Neuron (in vitro differentiated cells): ENCODE data around the gene ENSA.
"Not testable (repeated sequence)": the region's sequence is repeated elsewhere in the genome, so short reads cannot be mapped to it uniquely, and the experiment has no call there.

Source experiments
- H2AFZ ChIP-seq: one replicate; pipeline ENCODE4 v1.6.1; 2013; ENCODE audit warnings: low read depth, mild to moderate bottlenecking, inconsistent platforms, low read length, moderate library complexity
- H3K27me3 ChIP-seq: one replicate; pipeline ENCODE4 v1.6.1; 2013; ENCODE audit warnings: low read length; ENCODE audit not compliant: insufficient read depth
- H3K36me3 ChIP-seq: one replicate; pipeline ENCODE4 v1.6.1; 2013; ENCODE audit warnings: low read length; ENCODE audit not compliant: insufficient read depth
- H3K4me1 ChIP-seq: one replicate; pipeline ENCODE4 v1.6.1; 2013; ENCODE audit warnings: low read length; ENCODE audit not compliant: insufficient read depth
- H3K4me3 ChIP-seq: 2 replicates; pipeline ENCODE4 v1.5.1; 2013; ENCODE audit warnings: mild to moderate bottlenecking, low read length, moderate library complexity
- H3K9me3 ChIP-seq: one replicate; pipeline ENCODE4 v1.6.1; 2013; ENCODE audit warnings: low read length

ENSA gene

GRCh38 chr1:150596095-150596892, 33.1 kb downstream of the ENSA start:
- Histone ChIP-seq H3K9me3 (no peaks in the 10 kb centered on the region), H3K27me3 (no peaks in the 10 kb centered on the region), H3K4me3 (no peak overlapping the region), H3K36me3 (no peaks in the 10 kb centered on the region), H2AFZ (no peak overlapping the region), H3K4me1 (no peaks in the 10 kb centered on the region)

DNA sequence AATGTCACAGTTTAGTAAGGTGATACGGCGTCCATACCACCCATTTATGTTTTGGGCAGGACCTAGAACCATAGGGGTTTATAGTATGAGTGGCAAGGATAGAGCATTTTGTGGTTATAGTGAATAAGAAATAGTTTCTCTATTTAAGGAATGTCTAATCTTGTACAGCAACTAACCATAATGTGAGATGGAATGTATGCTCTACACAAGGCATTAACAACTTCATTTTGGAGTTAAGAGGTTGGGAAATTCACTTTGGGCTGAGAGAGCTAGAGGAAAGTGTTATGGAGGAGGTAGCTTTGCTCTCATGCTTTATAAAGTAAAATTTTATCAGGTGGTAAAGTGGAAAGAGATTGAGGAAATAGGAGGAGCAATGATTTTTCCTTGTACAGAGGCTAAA, 47.0 kb downstream of the ENSA start:
- H2AFZ ChIP-seq = no peak overlapping the region
- peaks cover 16% of the 10 kb centered on the region for H3K36me3 ChIP-seq
- no peak overlapping the region for H3K4me3 ChIP-seq
- H3K27me3 ChIP-seq = no peaks in the 10 kb centered on the region
- H3K4me1 ChIP-seq = no peaks in the 10 kb centered on the region
- no peaks in the 10 kb centered on the region for H3K9me3 ChIP-seq

- H3K4me1 ChIP-seq, H3K9me3 ChIP-seq, H2AFZ ChIP-seq, H3K27me3 ChIP-seq, H3K4me3 ChIP-seq: not testable (repeated sequence)
- H3K36me3 ChIP-seq = peaks cover 20% of the 10 kb centered on the region
Measured at GRCh38 chr1:150581962-150582361, 47.5 kb downstream of the ENSA start.

DNA sequence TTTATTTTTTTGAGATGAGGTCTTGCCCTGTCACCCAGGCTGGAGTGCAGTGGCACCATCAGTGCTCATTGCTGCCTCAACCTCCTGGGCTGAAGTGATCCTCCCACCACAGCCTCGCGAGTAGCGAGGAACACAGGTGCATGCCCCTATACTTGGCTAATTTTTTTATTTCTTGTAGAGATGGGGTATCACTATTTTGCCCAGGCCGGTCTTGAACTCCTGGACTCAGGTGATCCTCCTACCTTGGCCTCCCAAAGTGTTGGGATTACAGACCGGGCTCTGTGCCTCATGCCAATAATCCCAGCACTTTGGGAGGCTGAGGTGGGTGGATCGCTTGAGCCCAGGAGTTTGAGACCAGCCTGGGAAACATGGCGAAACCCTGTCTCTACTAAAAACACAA, 48.0 kb downstream of the ENSA start:
- H3K9me3 ChIP-seq, H2AFZ ChIP-seq, H3K4me3 ChIP-seq, H3K27me3 ChIP-seq, H3K4me1 ChIP-seq: not testable (repeated sequence)
- peaks cover 25% of the 10 kb centered on the region for H3K36me3 ChIP-seq

GRCh38 chr1:150580966-150581365, 48.4 kb downstream of the ENSA start:
- peaks cover 30% of the 10 kb centered on the region for H3K36me3 ChIP-seq
- not testable (repeated sequence) for H3K4me1 ChIP-seq, H2AFZ ChIP-seq, H3K27me3 ChIP-seq, H3K9me3 ChIP-seq, H3K4me3 ChIP-seq

DNA sequence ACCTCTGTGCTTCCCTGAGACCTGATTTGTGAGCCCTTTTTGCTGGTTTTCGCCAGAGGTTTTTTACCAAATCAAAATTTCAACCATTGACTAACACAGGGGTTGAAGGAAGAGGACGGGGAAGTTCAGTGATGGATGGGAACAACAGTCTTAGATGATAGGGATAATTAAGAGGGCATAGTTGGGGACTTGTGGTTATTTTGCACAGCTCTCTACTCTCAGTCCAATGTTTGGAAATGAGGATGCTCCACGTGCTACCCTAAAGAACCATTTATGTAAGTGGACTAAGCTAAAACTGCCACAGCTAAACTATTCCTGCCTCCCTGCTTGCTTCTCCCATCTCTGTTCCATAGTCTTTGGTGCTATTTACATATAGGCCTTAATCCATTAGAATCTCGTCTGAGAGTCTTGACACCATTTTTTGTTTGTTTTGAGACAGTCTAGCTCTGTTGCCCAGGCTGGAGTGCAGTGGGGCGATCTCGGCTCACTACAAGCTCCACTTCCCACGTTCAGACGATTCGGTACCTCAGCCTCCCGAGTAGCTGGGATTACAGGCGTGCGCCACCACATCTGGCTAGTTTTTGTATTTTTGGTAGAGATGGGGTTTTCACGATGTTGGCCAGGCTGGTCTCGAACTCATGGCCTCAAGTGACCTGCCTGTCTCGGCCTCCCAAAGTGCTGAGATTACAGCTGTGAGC, 49.3 kb downstream of the ENSA start:
- peak overlapping the region; percentile 96 for H3K4me3 ChIP-seq
- H2AFZ ChIP-seq = peak overlapping the region; percentile 49
- H3K27me3 ChIP-seq = no peaks in the 10 kb centered on the region
- H3K9me3 ChIP-seq = no peaks in the 10 kb centered on the region
- H3K36me3 ChIP-seq = peaks cover 38% of the 10 kb centered on the region
- H3K4me1 ChIP-seq = peaks cover 11% of the 10 kb centered on the region

GRCh38 chr1:150579110-150579944, 50.1 kb downstream of the ENSA start, which contains the start of gene MCL1:
MCL1 (minus strand) TSS chr1:150579610; CDS start chr1:150579530, 80 bp downstream.
- no peaks in the 10 kb centered on the region for H3K9me3 ChIP-seq

GRCh38 chr1:150578272-150579109, 50.9 kb downstream of the ENSA start:
- no peak overlapping the region for H2AFZ ChIP-seq
- H3K4me3 ChIP-seq = peak overlapping the region; percentile 96
- no peaks in the 10 kb centered on the region for H3K27me3 ChIP-seq
- no peaks in the 10 kb centered on the region for H3K9me3 ChIP-seq
- peaks cover 19% of the 10 kb centered on the region for H3K4me1 ChIP-seq
- H3K36me3 ChIP-seq = peaks cover 52% of the 10 kb centered on the region

More at GRCh38 chr1:150579110-150579944, 50.1 kb downstream of the ENSA start, which contains the start of gene MCL1:
- peaks cover 46% of the 10 kb centered on the region for H3K36me3 ChIP-seq
- peak within 1 kb of the TSS; percentile 96 for H3K4me3 ChIP-seq
- peaks cover 18% of the 10 kb centered on the region for H3K4me1 ChIP-seq
- no peaks in the 10 kb centered on the region for H3K27me3 ChIP-seq
- H2AFZ ChIP-seq = peak within 1 kb of the TSS; percentile 49

- H3K9me3 ChIP-seq = no peaks in the 10 kb centered on the region
- H2AFZ ChIP-seq = no peak overlapping the region
- H3K4me3 ChIP-seq = peak overlapping the region; percentile 96
- H3K27me3 ChIP-seq = no peaks in the 10 kb centered on the region
- H3K4me1 ChIP-seq = peaks cover 19% of the 10 kb centered on the region
- peaks cover 60% of the 10 kb centered on the region for H3K36me3 ChIP-seq
Measured at GRCh38 chr1:150577557-150578271, 51.7 kb downstream of the ENSA start.

- Histone ChIP-seq H3K27me3 (no peaks in the 10 kb centered on the region), H3K9me3 (no peaks in the 10 kb centered on the region), H3K4me3 (peak overlapping the region; percentile 96), H3K36me3 (peaks cover 63% of the 10 kb centered on the region), H3K4me1 (peaks cover 19% of the 10 kb centered on the region), H2AFZ (no peak overlapping the region)
Measured at GRCh38 chr1:150576794-150577556, 52.4 kb downstream of the ENSA start.

DNA sequence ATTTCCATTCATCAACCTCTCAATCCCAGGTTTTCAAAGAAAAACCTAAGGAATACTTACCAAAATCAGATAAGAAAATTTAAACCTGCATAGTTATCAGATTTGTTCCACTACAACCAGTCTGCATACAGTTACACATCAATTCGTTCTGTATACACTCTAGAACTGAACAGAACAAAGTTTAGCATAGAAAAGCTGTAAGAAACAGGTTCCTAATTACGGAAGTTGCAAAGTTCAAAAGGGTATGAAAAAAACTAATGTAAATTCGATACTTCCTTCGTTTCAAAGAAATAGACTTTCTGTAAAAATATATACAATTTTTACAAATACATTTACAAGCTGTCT, 53.1 kb downstream of the ENSA start:
- H3K4me3 ChIP-seq = peak overlapping the region; percentile 96
- H3K9me3 ChIP-seq = no peaks in the 10 kb centered on the region
- H2AFZ ChIP-seq = no peak overlapping the region
- peaks cover 19% of the 10 kb centered on the region for H3K4me1 ChIP-seq
- no peaks in the 10 kb centered on the region for H3K27me3 ChIP-seq
- peaks cover 63% of the 10 kb centered on the region for H3K36me3 ChIP-seq
